GM12872 (cell line): ENCODE results near the gene POM121L2.

Source experiments
- TF ChIP-seq, protein P1 (sequence below): IDR thresholded peaks from 3 replicates; pipeline ENCODE4 v1.5.1; 2011; ENCODE audit warnings: low read depth, mild to moderate bottlenecking, low read length, moderate library complexity; ENCODE audit not compliant: insufficient read depth

Gene POM121L2

DNA sequence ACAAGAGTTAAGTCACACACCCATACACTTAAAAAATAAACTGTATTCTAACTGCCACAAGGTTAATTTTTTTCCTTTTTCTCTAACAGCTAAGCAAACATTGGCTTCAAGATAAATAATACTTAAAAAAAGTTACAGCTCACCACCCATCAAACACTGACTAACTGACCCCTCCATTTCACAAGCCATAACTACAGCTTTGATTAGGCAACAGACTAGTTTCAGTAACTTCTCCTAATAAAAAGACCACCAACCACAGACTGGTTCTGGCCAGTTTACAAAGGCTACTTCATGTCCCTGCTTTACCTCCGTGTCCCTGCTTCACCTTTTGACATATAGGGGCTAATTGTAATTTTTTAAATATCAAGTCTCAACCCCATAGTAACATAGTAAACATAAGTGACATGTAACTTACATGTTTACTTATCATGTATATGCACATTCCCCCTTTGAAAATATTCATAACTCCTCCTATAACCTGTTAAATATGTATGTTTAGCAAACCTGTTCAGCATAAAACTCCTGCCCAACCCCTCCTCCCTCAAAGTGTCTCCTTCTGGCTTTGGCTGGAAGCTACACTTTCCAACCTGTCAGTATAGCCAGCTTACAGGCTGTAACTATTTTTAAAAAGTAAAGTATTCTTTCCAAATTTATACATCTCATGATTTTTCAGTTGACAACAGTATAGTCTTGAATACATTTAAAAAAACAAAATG, 15.1 kb upstream of the POM121L2 start:
- TF ChIP-seq, protein P1, sequence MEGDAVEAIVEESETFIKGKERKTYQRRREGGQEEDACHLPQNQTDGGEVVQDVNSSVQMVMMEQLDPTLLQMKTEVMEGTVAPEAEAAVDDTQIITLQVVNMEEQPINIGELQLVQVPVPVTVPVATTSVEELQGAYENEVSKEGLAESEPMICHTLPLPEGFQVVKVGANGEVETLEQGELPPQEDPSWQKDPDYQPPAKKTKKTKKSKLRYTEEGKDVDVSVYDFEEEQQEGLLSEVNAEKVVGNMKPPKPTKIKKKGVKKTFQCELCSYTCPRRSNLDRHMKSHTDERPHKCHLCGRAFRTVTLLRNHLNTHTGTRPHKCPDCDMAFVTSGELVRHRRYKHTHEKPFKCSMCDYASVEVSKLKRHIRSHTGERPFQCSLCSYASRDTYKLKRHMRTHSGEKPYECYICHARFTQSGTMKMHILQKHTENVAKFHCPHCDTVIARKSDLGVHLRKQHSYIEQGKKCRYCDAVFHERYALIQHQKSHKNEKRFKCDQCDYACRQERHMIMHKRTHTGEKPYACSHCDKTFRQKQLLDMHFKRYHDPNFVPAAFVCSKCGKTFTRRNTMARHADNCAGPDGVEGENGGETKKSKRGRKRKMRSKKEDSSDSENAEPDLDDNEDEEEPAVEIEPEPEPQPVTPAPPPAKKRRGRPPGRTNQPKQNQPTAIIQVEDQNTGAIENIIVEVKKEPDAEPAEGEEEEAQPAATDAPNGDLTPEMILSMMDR = no peak

DNA sequence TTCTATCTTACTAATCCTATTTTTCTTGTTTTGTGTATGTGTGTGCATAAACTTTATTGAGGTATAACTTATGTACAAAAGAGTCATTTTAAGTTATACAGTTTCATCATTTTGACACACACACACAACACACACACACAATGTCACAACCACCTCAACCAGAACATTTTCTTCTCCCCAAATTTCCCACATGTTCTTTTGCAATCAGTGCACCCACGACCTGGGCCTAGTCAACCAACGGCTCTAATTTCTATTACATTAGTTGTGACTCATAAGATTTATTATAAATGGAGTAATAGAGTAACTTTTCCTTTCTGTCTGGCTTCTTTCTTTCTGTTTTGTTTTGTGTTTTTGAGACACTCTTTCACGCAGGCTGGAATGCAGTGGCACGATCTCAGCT, 9.8 kb upstream of the POM121L2 start:
- TF ChIP-seq, protein P1 = no peak

DNA sequence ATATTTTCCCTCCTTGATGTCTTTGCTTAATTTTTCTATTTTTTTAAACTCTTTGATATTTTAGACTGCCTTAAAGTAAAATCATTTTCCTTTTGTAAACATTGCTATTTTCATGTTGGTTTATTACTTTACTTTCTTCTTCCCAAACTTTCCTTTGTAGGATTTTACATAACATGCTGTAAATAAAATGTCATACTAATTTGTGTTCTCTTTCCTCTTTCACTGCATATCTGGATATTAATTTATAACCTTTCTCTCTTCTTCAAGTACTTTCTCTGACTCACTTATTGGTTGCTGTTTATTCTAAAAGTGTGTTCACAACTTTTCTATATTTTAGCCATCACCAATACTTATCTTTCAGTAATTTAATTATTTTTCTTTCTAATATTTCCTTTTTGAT, 9.3 kb upstream of the POM121L2 start:
- TF ChIP-seq, protein P1 = no peak

DNA sequence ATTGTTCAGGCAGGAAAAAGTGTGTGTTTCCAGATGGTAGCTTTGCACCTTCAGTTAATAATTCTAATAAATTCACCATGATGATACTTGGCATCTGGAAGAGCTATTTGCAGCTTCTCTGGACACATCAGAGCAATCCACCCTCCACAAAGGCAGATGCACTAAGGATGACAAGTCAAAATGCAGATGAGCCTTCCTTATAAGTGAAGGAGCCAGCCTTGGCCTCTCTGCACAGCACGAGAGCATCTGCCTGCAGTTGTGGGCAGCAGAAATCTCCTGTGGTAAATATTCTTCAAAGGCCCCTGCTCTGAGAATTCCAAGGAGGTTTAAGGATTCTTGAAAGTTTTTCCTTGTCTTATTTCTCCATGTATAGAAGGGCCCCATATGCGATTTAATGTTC, 6.9 kb upstream of the POM121L2 start:
- TF ChIP-seq, protein P1 = no peak

DNA sequence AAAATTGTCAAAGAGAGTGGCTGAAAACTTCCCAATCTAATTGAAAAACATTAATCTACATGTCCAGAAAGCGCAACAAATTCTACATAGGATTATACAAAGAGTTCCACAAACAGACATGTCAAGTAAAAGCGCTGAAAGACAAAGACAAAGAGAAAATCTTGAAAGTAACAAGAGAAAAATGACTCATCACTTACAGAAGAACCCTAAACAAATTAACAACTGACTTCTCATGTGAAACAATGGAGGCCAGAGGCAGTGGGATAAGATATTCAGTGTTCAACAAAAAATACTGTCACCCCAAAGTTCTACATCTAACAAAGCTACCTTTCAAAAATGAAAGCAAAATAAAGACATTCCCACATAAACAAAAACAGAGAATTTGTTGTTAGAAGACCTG, 2.0 kb upstream of the POM121L2 start:
- TF ChIP-seq, protein P1 = no peak

DNA sequence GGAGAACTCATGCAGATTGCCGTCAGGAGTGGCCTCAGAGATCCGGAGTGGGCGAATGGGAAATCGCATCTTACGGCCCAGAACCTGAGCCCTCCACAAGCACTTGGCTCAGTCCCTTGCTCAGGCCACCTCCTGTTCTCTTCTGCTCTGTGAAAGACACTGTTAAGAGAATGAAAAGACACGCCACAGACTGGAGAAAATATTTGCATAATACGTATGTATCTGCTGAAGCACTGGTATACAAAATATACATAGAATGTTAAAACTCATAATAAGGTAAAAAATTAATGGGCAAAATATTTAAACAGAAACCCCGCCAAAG, 838 bp upstream of the POM121L2 start:
- TF ChIP-seq, protein P1 = no peak

DNA sequence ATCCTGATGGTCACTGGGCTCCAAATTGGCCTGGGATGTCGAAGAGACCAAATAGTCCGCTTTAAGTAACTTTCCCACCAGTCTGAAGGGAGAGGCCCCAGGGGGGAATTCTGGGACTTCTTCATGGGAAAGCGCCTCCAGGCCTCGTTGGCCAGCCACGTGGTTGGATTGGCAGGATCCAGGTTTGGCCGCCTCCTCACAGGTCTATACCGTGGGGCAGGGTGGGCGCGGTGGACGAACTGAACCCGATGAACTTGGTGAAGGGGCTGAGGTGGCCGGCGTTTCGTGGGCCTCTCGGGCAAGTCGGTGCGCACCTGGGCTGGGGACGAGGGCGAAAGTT, 297 bp downstream of the POM121L2 start:
- TF ChIP-seq, protein P1 = no peak
